Ovary (tissue), 9 donors: Measurements from ENCODE around the gene KCNK17. TPM values are rescaled to one million over a fixed set of nuclear protein-coding genes. Genes with fewer than 3 reads are reported as not detected.

Experiments used
- DNase-seq, 5 donors: peaks; one replicate each; pipeline ENCODE4 v3.0.0-alpha.2; 2019 to 2020
- H3K27ac ChIP-seq, 2 donors: fragments of 200-600 bp; one replicate each; pipeline versions ENCODE4 v1.5.1 to v1.8.0; 2019 to 2022
- H3K27me3 ChIP-seq: fragments of 200-600 bp; one replicate; pipeline ENCODE4 v1.8.0; 2022
- H3K36me3 ChIP-seq: fragments of 200-600 bp; sonication (generic); one replicate; pipeline ENCODE4 v1.5.1; 2019
- H3K4me1 ChIP-seq: one replicate; pipeline ENCODE4 v1.8.1; 2013; ENCODE audit warnings: mild to moderate bottlenecking, moderate library complexity; ENCODE audit not compliant: insufficient read depth
- H3K4me3 ChIP-seq: fragments of 200-600 bp; sonication (generic); one replicate; pipeline ENCODE4 v1.5.1; 2017
- H3K9me3 ChIP-seq, 2 donors: fragments of 200-600 bp in 1 of 2; sonication (generic) in 1 of 2; one replicate each; pipeline versions ENCODE4 v1.5.1 to v1.8.1; 2013 to 2019; ENCODE audit warnings: mild to moderate bottlenecking in 1 of 2, moderate library complexity in 1 of 2
- EP300 ChIP-seq: sonication (generic); formaldehyde crosslinking; IDR thresholded peaks from one replicate; pipeline ENCODE4 v1.6.1; 2017; ENCODE audit warnings: antibody characterized with exemption
- POLR2A ChIP-seq: fragments of 450-650 bp; IDR thresholded peaks from one replicate; pipeline ENCODE4 v1.6.1; 2017; ENCODE audit warnings: antibody characterized with exemption, mild to moderate bottlenecking, moderate library complexity
- WGBS, 3 donors: extraction: QIAGEN DNeasy Blood & Tissue Kit in 1 of 3; methylation state at CpG; one replicate each; pipeline versions ENCODE4 v1.1.5 to v1.1.7; 2013 to 2017; 5-methylcytosine and 5-hydroxymethylcytosine counted together
- intact Hi-C, 4 donors: fragments of 100-400 bp; cut with DNase I; formaldehyde crosslinking; loops; one replicate each; pipeline versions ENCODE4 v1.11.0 to v1.15.1; 2022 to 2023
- polyA plus RNA-seq, 2 donors: library from polyadenylated mRNA; stranded (reverse); fragments of 200-250 nt in 1 of 2; fragments of 350-450 nt in 1 of 2; fragmentation: Illumina TruSeq in 1 of 2; extraction: RNeasy Lipid Tissue Mini Kit (QIAGEN cat#74804) in 1 of 2; gene quantifications; one replicate each; pipeline ENCODE4 v1.2.3, GENCODE V29; 2013 to 2014
- total RNA-seq, 7 donors: library from RNA; depleted of rRNA in 2 of 7; stranded (reverse); fragments of >200 nt in 2 of 7; fragmentation: NEBNext Ultra II Directional in 3 of 7; extraction: Animal tissue kit (Norgen Biotek cat#: 25700) in 3 of 7; gene quantifications; one replicate each; pipeline versions ENCODE4 v1.1.0 to v1.2.4, GENCODE V29; 2016 to 2023
- TF ChIP-seq, protein P1 (sequence below), 3 donors: fragments of 450-650 bp in 2 of 3; fragments of 200-600 bp in 1 of 3; IDR thresholded peaks; one replicate each; pipeline versions ENCODE4 v1.5.1 to v1.8.0; 2016 to 2022; ENCODE audit warnings: antibody characterized with exemption in 3 of 3, mild to moderate bottlenecking in 1 of 3
- donor health status: DM: no; HTN: no; CAD: no; lungs with moderate emphysema.
- donor health status: DM: no; HTN: no; CAD: no.
- donor health status: Bipolar disorder and iron deficiency.
- donor health status: DM: yes; HTN: yes; CAD: no.
- donor health status: DM: no; HTN: no; CAD: no.
- donor health status: DM: yes; HTN: yes; CAD: no.

KCNK17 gene
- total and polyA plus RNA-seq, 9 donors = 0.08 to 1.0 (median 0.35) TPM; not detected in 5

DNA sequence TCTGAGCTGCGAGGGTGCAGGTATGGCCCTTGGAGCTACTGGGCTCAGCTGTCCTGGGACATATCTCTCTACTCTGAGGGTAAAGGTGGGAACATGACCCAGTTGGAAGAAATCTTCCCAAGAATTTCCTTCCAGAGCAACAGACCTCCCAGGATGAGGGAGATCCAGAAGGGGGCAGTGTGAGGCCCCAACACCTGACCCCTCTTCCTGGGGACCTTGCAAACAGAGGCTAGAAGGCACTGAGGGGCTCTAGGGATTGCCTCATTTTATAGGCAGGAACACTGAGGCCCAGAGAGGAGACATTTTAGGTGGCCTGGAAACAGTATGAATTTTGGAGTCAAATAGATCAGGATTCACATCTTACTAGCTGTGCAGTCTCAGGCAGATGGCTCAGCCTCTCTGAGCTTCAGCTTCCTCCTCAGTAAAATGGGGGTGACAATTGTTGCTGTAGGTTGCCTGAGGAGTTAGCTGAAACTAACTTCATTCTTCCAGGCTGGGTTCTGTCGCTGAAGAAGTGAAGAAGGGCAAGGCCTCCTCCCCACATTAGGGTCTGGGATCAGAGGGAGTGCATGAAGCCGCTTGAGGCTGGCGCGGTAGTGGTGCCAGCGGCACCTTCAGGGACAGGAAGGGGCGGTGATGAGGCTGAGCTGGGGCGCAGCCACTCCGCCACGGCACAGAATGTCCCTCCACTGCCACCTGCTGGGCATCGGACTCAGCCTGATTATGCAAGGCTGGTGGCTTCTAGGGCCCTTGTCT is 11.4 kb downstream of the KCNK17 start:
- Histone ChIP-seq H3K27me3 (no peaks in the 10 kb centered on the region), H3K4me1 (no peaks in the 10 kb centered on the region), H3K4me3 (no peak overlapping the region), H3K36me3 (no peaks in the 10 kb centered on the region), H3K27ac (no peak overlapping the region), H3K9me3 (no peaks in the 10 kb centered on the region)
- no peak for TF ChIP-seq POLR2A
- TF ChIP-seq EP300 = no peak
- TF ChIP-seq, protein P1, sequence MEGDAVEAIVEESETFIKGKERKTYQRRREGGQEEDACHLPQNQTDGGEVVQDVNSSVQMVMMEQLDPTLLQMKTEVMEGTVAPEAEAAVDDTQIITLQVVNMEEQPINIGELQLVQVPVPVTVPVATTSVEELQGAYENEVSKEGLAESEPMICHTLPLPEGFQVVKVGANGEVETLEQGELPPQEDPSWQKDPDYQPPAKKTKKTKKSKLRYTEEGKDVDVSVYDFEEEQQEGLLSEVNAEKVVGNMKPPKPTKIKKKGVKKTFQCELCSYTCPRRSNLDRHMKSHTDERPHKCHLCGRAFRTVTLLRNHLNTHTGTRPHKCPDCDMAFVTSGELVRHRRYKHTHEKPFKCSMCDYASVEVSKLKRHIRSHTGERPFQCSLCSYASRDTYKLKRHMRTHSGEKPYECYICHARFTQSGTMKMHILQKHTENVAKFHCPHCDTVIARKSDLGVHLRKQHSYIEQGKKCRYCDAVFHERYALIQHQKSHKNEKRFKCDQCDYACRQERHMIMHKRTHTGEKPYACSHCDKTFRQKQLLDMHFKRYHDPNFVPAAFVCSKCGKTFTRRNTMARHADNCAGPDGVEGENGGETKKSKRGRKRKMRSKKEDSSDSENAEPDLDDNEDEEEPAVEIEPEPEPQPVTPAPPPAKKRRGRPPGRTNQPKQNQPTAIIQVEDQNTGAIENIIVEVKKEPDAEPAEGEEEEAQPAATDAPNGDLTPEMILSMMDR (IDR thresholded peaks at IDR 0.05) = peak; percentile 71 to 84 (median 78)
- peak; percentile 69 to 84 (median 83) for DNase-seq
- 5 to 9% (median 6%) methylated on average over 11 of the region's 11 CpGs for WGBS, 3 donors
- intact Hi-C loops = loop anchor here in 2 of 4 donors (2.0 to 10.0 kb wide), 3 partner anchors 136 to 428 kb away; no protein-coding TSS in a partner anchor

DNA sequence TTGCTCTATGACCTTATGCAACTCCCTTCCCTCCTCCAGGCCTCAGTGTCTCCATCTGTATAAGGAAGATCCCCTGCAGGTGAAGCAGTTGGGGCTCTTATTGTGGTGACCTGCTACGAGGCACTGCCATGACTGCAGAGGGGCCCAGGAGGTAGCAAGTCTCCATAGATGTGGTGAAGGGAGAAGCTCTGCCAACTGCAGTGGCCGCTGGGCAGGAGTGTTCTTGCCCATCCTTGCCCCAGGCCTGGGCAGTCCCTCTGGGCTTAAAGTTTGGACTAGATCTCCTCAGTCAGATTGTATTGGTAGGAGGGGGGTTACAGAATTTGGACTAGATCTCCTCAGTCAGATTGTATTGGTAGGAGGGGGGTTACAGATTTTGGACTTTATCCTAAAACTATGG is 12.2 kb downstream of the KCNK17 start:
- intact Hi-C loops = loop anchor here in 2 of 4 donors (2.0 to 10.0 kb wide), 3 partner anchors 135 to 427 kb away; no protein-coding TSS in a partner anchor
- no peaks in the 10 kb centered on the region for H3K9me3 ChIP-seq
- TF ChIP-seq POLR2A (no peak), EP300 (no peak)
- TF ChIP-seq, protein P1 (IDR thresholded peaks at IDR 0.05) = no peak
- H3K36me3 ChIP-seq = no peaks in the 10 kb centered on the region
- no peaks in the 10 kb centered on the region for H3K4me1 ChIP-seq
- WGBS, 3 donors = 94 to 97% (median 94%) methylated on average over 2 of the region's 2 CpGs
- DNase-seq = no peak
- no peaks in the 10 kb centered on the region for H3K27me3 ChIP-seq
- H3K4me3 ChIP-seq = no peak overlapping the region
- no peak overlapping the region for H3K27ac ChIP-seq

DNA sequence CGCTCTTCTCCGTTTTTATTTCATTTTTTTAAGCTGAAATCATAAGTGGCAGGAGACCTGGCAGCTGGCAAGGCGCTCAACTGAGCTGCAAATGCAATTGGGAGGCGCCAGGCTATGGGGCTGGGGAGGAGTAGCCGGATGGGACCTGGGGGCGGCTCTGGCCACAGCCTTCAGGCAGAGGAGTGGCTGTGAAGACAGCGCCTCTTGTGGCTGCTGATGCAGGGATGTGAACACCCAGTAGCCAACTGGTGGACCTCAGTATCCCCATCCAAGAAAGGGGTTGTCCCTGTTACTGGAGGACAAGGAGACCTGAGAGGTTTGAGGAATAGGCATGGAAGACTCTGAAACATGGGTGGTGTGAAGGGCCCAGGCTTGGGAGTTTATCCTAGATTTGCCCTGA is 12.6 kb downstream of the KCNK17 start:
- WGBS, 3 donors = 48 to 74% (median 70%) methylated on average over 7 of the region's 7 CpGs
- H3K4me3 ChIP-seq = no peak overlapping the region
- H3K27ac ChIP-seq = no peak overlapping the region
- no peaks in the 10 kb centered on the region for H3K36me3 ChIP-seq
- intact Hi-C loops = loop anchor here in 2 of 4 donors (2.0 to 10.0 kb wide), 3 partner anchors 135 to 427 kb away; no protein-coding TSS in a partner anchor
- no peaks in the 10 kb centered on the region for H3K4me1 ChIP-seq
- DNase-seq = no peak
- TF ChIP-seq, protein P1 (IDR thresholded peaks at IDR 0.05) = no peak
- TF ChIP-seq EP300 = no peak
- TF ChIP-seq POLR2A = no peak
- no peaks in the 10 kb centered on the region for H3K9me3 ChIP-seq
- H3K27me3 ChIP-seq = no peaks in the 10 kb centered on the region

DNA sequence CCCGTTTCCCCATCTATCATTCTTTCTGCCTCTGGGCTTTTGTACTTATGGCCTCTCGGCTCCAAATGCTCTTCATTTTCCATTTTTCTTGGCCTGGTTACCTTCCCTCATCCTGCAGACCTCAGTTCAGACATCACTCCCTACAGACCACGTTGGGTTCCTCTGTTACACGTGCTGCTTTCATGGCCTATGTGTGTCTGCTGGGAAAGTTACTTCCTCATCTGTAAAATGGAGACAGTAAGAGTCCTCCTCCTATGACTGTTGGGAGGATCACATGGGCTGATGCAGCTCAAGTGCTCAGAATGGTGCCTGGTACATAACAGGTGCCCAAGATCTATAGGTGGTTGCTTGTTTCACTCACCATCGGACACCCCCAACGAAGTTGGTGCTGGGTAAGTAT is 13.5 kb downstream of the KCNK17 start:
- H3K4me3 ChIP-seq = no peak overlapping the region
- 75 to 94% (median 88%) methylated on average over 6 of the region's 6 CpGs for WGBS, 3 donors
- no peaks in the 10 kb centered on the region for H3K27me3 ChIP-seq
- no peaks in the 10 kb centered on the region for H3K36me3 ChIP-seq
- no peak overlapping the region for H3K27ac ChIP-seq
- DNase-seq = no peak
- H3K4me1 ChIP-seq = no peaks in the 10 kb centered on the region
- TF ChIP-seq EP300 (no peak), POLR2A (no peak)
- TF ChIP-seq, protein P1 (IDR thresholded peaks at IDR 0.05) = no peak
- H3K9me3 ChIP-seq = no peaks in the 10 kb centered on the region
- intact Hi-C loops = loop anchor here in 1 of 4 donors (10.0 kb wide), 1 partner anchor 426 kb away; no protein-coding TSS in a partner anchor
